RPMI8226 (cell line): ENCODE results near the gene SELENOI.
"Not testable (repeated sequence)": the region's sequence is repeated elsewhere in the genome, so short reads cannot be mapped to it uniquely, and the experiment has no call there.

Experiments
- DNase-seq: peaks from one replicate; pipeline ENCODE4 v3.0.0-alpha.2; 2015

The SELENOI gene, protein sequence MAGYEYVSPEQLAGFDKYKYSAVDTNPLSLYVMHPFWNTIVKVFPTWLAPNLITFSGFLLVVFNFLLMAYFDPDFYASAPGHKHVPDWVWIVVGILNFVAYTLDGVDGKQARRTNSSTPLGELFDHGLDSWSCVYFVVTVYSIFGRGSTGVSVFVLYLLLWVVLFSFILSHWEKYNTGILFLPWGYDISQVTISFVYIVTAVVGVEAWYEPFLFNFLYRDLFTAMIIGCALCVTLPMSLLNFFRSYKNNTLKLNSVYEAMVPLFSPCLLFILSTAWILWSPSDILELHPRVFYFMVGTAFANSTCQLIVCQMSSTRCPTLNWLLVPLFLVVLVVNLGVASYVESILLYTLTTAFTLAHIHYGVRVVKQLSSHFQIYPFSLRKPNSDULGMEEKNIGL

DNA sequence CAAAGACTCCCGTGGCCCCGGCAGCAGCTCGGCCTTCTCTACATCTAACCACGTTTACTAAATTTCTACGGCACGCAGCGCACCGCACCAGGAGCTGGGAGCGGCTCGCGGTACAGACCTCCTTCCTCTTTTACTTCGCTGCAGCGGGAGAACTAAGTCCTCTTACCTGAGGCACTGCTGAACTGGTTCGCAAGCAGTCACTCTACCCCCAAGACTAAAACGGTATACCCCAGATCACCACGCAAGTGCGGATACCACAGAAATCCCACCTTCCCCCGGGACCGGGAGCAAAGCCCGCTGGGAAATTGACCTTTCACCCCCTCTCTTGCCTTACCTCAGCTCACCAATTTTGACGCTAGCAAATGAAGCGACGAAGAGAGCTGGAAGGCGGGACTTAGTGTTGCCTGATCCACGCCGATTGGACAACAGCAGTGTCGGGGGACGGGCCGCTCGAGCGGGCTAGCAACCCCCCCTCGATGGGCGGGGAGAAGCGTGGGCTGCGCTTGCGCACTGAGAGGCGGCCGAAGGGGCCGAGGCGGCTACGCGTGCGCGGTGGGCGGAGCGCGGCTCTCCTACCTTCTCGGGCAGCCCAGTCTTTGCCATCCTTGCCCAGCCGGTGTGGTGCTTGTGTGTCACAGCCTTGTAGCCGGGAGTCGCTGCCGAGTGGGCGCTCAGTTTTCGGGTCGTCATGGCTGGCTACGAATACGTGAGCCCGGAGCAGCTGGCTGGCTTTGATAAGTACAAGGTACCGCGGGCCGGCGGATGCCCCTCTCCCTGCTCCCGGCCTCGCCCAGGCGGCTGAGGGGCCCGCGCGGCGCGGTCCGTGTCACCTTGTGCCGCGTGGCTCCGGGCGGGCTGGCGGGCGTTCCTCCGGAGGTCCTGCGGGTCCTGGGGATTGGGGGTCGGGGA is at the start of gene SELENOI:
TSS of gene SELENOI (plus strand) at position 599 of the 909 bp plus-strand sequence. CDS start at position 689, 90 bp downstream.
- DNase-seq = peak; percentile 99

DNA sequence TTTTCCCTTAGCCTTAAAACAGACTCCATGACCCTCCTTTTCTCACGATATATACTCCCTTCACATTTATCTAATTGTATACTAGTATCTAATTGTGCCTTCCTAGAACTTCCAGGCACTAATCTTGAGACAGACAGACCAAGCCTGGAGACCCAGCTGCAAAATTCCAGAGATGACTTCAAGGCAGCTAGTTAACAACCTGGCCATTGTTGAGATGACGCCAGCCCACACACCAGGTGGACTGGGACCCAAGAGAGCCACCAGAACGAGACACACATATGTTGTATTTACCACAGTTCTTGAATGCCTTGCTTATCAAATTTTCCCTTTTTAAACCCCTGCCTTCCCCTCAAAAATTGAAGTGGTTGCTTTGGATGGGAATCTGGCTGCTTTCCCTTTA is 48.9 kb upstream of the SELENOI start:
- no peak for DNase-seq

DNA sequence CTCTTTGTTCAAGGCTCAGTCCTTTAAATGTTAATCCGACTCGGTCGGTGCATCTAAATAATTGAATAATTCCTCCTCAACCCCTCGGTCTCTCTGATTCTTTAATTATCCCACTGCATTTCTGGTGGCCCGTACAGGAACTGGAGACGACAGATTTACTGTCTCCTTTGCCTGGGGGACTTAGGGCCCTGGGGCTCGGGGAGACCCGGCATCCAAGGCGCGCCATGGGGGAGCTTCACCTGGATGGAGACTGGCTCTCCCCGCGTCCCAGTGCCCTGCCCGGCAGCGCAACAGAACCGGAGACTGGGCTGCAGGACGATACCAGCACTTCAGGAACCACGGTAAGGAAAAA is 47.7 kb upstream of the SELENOI start:
- no peak for DNase-seq

DNA sequence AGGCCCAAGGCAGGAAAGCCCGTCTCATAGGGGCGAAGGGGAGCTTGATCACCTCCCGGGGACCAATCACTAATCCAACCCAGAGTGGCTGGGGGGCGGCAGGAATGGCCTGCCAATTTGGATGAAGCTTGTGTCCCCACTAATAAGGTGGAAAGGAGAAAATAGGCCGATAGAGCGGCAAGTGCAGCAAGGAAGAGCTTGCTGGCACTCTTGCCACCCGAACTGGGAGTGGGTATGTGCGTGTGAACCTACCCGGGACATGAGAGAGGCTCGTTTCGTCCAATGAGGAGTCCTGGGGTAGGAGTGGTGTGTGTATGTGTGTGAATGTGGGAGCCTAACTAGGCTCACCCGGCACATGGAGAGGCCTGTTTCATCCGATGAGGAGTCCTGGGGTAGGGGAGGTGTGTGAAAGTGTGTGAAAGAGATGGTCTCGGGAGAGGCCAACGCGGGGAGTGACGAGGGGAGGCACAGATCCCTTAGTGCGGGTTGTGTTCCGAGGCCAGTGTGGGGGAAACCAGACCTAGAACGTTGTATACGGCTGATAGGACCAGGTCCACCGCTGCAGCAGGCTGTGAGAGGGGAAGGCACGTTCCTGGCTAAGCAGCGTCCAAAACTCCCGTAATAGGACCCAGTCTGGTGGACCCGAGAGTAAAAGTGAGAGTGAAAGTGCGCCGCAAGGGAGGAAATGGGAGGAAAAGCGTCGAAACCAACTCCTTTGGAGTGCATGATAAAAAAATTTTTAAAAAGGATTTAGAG is 47.1 kb upstream of the SELENOI start:
- DNase-seq = no peak

DNA sequence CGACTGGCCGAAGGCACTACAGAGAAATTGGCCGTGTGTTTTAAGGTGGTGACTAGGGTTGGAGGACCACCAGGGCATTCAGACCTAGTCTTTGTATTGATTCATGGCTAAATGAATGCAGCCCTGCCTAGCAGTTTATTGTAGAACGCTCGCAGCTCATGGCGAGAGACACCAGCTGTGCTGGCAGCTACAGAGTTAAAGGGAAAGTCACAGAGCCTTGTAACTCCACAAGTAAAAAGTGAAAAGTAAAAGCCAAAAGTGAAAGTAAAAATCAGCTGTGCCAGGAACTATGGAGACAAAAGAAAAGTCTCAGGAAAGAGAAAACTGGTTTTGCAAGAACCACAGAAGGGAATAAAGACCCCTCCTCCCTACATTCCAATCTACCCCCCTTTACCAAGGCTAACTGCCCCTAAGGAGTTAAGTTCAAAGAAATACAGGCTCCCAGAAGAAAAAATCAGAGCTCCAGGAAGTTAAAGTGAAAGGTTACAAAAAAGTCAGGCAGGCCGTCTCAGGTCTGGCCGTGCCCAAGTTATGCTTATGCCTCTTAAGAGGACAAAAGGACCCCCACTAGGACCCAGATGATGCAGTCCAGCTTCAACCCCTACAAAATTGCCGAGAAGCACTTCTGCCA is 46.4 kb upstream of the SELENOI start:
- DNase-seq = no peak

DNA sequence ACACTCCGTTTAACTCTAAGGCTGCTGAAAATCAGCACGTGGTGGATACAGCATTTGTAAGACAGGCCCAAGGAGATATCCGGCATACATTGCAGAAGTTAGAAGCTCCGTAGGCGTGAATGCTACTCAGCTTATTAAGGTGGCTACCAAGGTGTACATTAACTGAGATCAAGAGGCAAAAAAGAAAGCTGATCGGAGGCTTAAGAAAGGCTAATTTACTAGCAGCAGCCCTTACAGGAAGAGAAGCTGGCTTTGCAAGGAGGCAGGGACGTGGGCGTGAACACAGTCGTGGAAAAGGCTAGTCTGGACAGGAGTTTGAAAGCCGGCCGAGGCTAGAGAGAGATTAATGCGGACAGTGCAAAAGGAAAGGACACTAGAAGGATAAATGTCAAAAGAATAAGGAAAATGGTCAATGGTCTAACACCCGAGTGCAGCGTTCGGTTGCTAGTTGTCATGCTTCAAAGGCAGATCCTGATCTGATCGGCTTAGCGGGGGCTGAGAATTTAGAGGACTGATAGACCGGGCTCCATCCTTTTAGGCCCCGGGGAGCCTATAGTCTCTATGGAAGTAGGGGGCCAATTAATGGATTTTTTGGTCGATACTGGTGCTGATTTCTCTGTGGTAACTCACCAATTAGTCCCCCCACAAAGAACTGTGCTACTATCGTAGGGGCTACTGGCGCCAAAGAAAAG is 45.6 kb upstream of the SELENOI start:
- DNase-seq = no peak

DNA sequence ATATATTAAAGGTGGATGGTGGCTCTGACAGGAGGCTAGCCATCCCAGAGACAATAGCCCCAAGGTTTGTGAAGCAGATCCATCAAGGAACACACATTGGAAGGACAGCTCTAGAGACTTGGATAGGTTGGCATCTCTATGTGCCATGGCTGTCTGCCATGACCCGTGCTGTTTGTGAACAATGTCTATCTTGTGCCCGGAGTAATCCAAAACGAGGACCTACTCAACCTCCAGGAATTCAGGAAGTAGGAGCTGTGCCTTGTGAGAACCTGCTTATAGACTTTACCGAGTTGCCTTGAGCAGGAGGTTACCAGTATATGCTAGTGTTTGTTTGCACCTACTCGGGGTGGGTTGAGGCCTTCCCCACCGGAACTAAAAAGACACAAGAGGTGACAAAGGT is 43.1 kb upstream of the SELENOI start:
- no peak for DNase-seq

DNA sequence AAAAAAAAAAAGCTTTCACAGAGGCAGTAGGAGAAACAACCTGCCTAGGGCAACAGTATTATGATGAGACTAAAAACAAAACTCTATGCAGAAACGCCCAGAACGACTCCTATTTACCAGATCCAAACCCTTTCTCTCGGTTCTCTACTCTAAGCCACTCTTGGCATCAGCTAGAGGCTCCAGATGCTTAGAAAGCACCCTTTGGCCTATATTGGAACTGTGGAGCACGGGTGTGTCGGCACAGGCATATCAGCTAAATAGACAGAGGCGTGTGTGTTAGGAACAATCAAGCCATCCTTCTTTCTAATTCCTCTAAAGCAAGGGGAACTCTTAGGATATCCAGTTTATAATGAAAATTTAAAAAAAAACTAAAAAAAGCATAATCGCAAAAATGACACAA is 40.8 kb upstream of the SELENOI start:
- not testable (repeated sequence) for DNase-seq

DNA sequence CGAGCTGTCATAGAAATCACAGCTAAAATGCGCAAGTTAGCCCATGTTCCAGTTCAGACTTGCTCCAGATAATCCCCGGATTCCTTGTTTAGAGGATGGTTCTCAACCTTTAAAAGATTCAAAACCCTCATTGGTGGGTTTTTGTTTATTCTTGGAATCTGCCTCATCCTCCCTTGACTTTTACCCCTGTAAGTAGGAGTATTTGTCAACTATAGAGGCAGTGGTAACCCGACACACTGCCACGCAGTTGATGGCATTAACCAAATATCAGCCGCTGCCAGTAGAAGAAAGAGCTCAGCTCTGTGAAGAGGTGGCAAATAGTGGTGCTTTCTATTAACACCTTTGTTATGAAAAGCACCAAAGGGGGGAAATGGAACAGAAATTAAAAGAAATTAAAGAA is 40.4 kb upstream of the SELENOI start:
- DNase-seq = no peak

DNA sequence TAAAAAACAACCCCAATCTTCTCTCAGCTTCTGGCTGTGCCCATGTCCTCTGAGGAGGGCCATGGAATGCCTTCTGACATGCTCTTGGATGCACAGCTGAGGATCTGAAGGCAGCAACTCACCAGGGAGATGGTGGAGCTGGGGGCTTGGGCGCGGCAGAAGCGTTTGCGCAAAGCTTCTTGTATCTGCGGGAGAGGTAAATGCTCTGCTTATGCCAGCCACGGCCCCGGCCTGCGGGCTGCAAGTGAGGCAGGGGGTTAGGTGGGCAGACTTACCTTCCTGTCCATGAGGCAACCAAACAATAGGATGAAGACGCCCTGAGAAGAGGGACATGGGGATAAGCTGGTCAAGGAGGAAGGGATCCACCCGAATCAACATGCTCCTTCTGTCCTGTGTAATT is 36.0 kb upstream of the SELENOI start:
- no peak for DNase-seq

DNA sequence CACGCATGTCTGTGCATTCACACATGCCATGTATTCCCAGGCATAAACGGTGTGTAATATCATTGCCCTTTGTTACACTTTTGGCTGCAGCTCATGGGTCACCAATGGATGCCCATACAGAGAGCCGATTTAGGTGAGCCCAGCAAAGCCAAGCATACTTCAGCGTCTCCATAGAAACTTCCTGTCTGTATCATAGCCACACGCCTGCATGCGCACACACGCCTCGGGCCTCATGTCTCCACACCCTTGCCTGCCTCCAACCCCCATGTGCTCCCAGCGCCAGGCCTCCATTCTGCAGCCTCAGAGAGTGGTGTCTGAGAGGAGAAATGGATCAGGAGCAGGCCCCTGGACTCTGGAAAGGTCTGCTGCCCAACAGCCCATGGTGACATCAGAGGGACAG is 33.5 kb upstream of the SELENOI start:
- DNase-seq = no peak

DNA sequence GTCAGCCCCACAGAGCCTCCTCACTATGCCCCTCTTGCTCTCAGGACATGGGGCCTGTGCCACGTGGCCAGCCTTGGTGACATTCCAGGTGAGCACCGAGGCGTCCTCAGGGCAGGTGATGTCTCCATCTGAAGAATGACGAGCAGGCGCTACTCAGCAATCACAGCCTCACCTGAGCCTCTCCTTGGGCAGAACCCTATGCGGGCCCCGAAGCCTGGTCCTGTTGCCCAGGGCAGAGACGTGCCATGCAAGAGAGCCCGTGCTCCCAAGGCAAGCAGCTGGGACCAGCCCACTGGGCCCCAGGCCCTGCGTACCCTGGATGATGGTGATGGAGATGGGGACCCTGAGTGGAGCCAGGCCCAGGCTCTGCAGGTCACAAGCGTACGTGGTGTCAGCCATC is 32.5 kb upstream of the SELENOI start:
- no peak for DNase-seq

DNA sequence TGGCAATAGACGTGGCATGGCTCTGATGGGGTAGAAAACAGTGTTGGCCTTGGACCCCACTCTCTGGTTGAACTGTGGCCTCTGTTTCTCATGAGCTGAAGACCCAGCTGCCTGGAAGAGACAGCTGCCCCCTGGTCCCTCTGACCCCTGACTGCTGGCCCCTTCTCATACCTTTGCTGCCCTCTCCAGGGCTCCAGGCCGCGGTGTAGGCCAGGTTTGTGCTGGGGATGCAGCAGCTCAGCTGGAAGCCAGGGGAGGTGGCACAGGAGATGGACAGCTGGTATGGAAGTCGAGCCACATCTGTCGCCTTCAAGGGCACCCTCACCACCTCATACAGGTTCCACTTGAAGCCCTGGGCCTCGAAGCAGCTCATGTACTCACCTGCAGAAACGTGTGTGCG is 31.7 kb upstream of the SELENOI start:
- DNase-seq = peak; percentile 18

DNA sequence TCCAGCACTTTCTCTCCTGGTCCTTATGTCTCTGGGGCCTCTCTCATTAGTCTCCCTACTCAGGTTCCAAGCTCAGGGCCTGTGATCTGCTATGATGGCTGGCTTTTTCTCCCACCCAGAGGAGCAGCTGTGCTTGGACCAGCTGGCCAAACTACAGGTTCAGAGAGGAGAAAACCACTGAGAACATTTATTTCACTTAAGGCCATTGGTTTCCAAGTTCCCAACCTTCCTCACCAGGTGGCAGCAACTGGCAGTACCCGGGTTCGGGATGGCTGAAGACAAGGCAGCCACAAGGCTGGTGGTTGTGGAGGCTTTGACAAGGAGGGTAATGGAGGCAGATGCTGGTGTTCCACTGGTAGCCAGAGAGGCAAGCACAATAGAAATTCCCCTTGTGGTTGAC is 29.9 kb upstream of the SELENOI start:
- DNase-seq = peak; percentile 47

DNA sequence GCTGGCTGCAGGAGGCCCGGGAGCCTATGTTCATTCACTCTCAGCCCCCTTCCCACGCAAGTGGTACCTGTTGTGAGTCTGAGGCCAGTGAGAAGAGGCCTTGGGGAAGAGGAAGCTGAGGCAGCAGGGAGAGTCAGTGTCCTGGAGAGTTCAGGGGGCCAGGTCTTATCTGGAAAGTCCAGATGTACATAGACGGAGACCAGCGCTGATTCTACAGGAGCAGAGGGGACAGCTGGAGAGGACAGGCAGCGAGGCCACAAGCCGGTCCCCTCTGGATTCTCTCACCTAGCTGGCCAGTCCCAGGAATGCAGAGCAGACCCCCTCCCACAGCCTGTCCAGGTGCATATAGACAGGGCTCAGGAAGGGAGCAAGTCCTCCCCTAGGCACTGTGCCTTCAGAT is 29.1 kb upstream of the SELENOI start:
- no peak for DNase-seq

DNA sequence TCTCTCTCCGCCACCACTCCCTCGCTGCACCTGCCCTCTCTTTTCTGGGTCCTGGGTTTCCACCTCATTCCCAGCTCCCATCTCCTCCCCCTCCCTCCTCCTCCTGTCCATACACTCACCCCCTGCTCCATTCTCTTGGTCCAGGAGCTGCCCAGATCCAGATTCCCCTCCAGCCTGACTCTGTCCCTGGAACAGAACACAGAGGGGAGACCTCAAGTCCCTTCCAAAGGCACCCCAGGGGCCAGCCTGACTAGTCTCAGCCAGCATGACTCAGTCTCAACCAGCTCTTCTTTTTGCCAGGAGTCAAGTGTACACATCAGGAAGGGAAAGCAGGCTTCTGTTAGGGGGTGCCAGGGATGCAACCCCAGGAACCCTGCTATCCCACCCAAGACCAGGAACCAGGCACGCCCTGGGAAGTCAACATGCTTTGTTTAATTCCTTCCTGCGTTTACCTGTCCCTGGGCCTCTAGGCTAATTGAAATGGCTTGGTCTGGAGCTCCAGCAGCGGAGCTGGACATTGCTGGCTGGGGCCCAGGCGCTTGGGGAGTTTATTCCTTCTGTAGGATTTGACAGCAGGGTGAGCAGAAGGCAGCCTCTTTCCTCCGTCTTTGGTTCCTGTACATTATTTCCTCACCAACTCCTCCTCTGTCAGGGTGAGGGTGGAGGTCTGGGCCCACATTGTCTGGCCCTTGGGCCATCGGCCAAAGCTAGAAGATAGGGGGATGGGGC is 28.4 kb upstream of the SELENOI start:
- DNase-seq = no peak

DNA sequence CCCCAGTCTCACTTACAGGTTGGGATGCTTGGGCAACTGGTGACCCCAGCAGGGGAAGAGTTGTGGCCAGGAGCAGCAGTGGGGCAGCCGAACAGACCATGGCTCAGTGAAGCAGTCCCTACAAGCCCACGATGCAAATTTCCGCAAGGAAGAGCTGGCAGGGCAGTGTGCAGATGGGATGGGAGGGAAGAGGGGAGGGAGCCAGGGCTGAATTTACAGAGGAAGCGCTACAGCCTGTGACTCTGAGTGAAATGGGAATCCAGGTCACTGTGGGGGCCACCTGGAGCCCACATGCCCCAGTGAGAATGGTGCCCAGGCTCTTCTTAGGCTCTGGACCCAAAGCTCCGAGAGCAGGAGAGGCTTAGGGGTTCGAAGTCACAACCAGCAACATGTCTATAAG is 27.0 kb upstream of the SELENOI start:
- DNase-seq = no peak

DNA sequence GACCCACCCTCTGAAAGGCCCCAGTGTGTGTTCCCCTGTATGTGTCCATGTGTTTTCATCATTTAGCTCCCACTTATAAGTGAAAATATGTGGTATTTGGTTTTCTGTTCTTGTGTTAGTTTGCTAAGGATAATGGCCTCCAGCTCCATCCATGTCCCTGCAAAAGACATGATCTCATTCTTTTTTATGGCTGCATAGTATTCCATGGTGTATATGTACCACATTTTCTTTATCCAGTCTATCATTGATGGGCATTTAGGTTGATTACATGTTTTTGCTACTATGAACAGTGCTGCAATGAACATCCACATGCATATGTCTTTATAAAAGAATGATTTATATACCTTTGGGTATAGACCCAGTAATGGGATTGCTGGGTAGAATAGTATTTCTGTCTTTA is 21.5 kb upstream of the SELENOI start:
- not testable (repeated sequence) for DNase-seq

DNA sequence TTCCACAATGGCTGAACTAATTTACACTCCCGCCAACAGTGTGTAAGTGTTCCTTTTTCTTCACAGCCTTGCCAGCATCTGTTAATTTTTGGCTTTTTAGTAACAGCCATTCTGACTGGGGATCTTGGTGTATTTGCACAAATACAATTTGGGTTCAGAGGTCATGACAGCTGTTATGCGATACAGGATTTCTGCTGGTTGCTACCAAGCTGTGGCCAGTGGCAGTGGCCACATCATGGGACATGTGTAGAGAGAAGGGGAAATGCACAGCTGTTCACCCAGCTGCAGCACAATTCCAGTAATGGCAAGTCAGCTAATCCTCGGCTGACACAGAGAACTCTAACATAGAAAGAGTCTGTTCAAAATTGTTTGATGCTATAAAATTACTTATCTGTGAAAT is 21.0 kb upstream of the SELENOI start:
- no peak for DNase-seq

DNA sequence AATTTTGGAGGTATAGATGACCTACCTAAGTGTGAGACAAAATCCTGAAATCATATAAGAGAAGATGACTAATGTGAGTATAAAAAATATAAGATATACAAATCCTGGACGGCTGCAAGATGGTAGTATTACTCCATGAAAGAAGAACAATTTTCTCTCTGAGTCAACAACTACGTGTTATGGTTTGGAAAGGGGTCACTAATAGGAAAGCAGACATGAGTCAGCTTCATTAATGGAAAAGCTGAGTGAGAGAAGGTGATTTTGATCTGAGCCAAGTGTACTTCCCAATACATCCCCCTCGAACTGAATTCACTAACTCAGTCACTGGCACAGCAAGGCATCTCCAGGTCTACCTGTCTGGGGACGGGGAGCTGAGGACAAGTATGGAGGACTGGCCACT is 20.1 kb upstream of the SELENOI start:
- no peak for DNase-seq

DNA sequence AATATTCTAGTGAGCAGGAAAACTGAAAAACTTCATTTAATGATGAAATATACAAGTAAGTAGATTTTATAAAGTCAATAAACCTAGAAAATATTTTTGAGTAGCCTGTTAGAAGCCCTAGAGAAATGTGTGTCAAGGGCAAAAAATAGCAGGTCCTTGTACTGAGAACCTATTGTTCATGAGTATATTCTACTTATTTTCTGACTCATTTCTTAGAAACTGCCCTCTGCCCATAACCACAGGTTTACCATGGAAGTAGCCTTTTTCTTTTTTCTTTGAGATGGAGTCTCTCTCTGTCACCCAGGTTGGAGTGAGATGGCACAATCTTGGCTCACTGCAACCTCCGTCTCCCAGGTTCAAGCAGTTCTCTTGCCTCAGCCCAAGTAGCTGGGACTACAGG is 19.4 kb upstream of the SELENOI start:
- no peak for DNase-seq
